Stomach (tissue), 9 donors: Measurements from ENCODE around the gene TMEM140. TPM values are rescaled to one million over a fixed set of nuclear protein-coding genes. Genes with fewer than 3 reads are reported as not detected.

ENCODE experiments used
- DNase-seq, 2 donors: peaks; one replicate each; pipeline versions ENCODE4 v3.0.0 to v3.0.0-alpha.2; 2013 to 2019
- H3K27ac ChIP-seq, 5 donors: fragments of 200-600 bp in 4 of 5; sonication (generic) in 4 of 5; one replicate each; pipeline ENCODE4 v1.5.1; 2013 to 2019; ENCODE audit warnings: mild to moderate bottlenecking in 1 of 5, moderate library complexity in 1 of 5
- H3K27me3 ChIP-seq, 3 donors: fragments of 200-600 bp; sonication (generic); one replicate each; pipeline ENCODE4 v1.5.1; 2017 to 2019; ENCODE audit warnings: mixed run types in 1 of 3
- H3K36me3 ChIP-seq, 4 donors: fragments of 200-600 bp; sonication (generic); 1 replicate in 3 of 4; 2 replicates in 1 of 4; pipeline ENCODE4 v1.5.1; 2016 to 2019
- H3K4me1 ChIP-seq, 4 donors: fragments of 200-600 bp; sonication (generic); one replicate each; pipeline ENCODE4 v1.5.1; 2016 to 2019
- H3K4me3 ChIP-seq, 4 donors: fragments of 200-600 bp; sonication (generic) in 3 of 4; one replicate each; pipeline ENCODE4 v1.5.1; 2016 to 2019; ENCODE audit warnings: mild to moderate bottlenecking in 1 of 4
- H3K9me3 ChIP-seq, 4 donors: fragments of 200-600 bp; sonication (generic); one replicate each; pipeline ENCODE4 v1.5.1; 2016 to 2019
- EP300 ChIP-seq: sonication (generic); formaldehyde crosslinking; IDR thresholded peaks from one replicate; pipeline ENCODE4 v1.6.1; 2017; ENCODE audit warnings: antibody characterized with exemption
- POLR2A ChIP-seq, 4 donors: fragments of 450-650 bp; IDR thresholded peaks; one replicate each; pipeline ENCODE4 v1.6.1; 2016; ENCODE audit warnings: antibody characterized with exemption in 4 of 4, control low read depth in 2 of 4, mild to moderate bottlenecking in 1 of 4, moderate library complexity in 1 of 4
- POLR2AphosphoS5 ChIP-seq, 3 donors: sonication (generic); formaldehyde crosslinking; IDR thresholded peaks; one replicate each; pipeline ENCODE4 v1.6.1; 2016; ENCODE audit warnings: antibody characterized with exemption in 3 of 3
- WGBS, 5 donors: extraction: QIAGEN DNeasy Blood & Tissue Kit in 3 of 5; methylation state at CpG; one replicate each; pipeline versions ENCODE4 v1.1.5 to v1.1.7; 2013 to 2018; 5-methylcytosine and 5-hydroxymethylcytosine counted together
- intact Hi-C: fragments of 100-400 bp; cut with DNase I; formaldehyde crosslinking; loops from one replicate; pipeline ENCODE4 v1.15.1; 2023; ENCODE audit warnings: low total_unique reads
- polyA plus RNA-seq, 3 donors: library from polyadenylated mRNA; stranded (reverse); fragments of 200-250 nt; gene quantifications; one replicate each; pipeline ENCODE4 v1.2.3, GENCODE V29; 2013
- total RNA-seq, 5 donors: library from RNA; depleted of rRNA; stranded (reverse); fragments of >200 nt; gene quantifications; one replicate each; pipeline versions ENCODE4 v1.1.0 to v1.2.3, GENCODE V29; 2014 to 2016
- TF ChIP-seq, protein P1 (sequence below), 7 experiments: fragments of 450-650 bp in 4 of 7; fragments of 200-600 bp in 3 of 7; sonication (generic) in 3 of 7; IDR thresholded peaks; one replicate each; pipeline ENCODE4 v1.5.1; 2016 to 2019; ENCODE audit warnings: antibody characterized with exemption in 7 of 7, control low read depth in 2 of 7, mild to moderate bottlenecking in 1 of 7
- donor health status: healthy with polysubstance abuse.
- donor health status: Bipolar disorder and iron deficiency.
- donor health status: healthy.

Gene TMEM140
- total and polyA plus RNA-seq, 8 donors, result 0.89 to 18.7 (median 7.9) TPM

DNA sequence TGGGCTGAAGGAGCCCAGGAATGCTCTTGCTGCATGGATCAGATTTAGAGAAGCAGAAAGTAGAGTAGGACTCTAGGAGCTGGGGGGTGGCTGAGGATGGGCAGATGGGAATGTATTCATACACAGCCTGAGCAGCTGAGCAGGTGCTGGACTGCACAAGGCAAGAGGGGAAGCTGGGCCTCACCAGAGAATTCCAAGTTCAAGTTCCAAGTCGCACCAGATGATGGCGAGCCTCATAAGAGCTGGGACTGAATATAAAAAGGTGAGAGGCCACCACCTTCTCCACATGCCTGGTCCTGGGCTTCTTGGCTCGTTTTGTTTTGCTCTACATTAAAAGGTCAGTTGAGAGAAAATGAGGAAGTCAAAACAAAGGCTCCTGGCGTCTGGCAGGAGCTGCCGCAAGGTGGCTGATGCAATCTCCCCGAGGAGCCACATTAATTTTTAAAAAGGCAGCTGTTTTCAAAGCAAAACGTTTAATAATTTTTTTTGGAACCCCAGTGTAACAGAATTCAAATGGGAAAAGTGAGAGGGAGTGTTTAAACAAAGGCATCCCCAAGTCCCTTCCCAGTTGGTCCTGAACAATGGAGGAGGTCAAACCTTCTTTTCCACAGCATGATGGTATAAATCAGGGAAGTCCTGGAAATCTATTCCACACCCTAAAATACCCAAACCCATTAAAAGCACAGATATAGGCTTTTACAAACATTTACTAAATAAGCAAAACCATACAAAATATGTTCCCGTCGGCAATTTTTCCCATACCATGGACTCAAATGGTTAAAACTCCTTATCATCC lies 13.2 kb downstream of the TMEM140 start:
- intact Hi-C loops, result loop anchor here (10.0 kb wide), 1 partner anchor 166 kb away; no protein-coding TSS in a partner anchor
- 41 to 63% (median 48%) methylated on average over 9 of the region's 9 CpGs for WGBS, 5 donors
- peaks cover 18 to 56% (median 48%) of the 10 kb centered on the region in 4 donors for H3K4me1 ChIP-seq

GRCh38 chr7:135161669-135162068 lies 13.8 kb downstream of the TMEM140 start:
- H3K4me1 ChIP-seq, result peaks cover 18 to 62% (median 51%) of the 10 kb centered on the region in 4 donors
- peak overlapping the region in 4 of 5 donors; percentile 8 to 85 (median 69) for H3K27ac ChIP-seq
- peaks cover 18 to 52% (median 35%) of the 10 kb centered on the region in 4 donors for H3K36me3 ChIP-seq
- TF ChIP-seq POLR2AphosphoS5 (IDR thresholded peaks at IDR 0.05) (no peak), EP300 (no peak), POLR2A (IDR thresholded peaks at IDR 0.05) (no peak)
- TF ChIP-seq, protein P1, sequence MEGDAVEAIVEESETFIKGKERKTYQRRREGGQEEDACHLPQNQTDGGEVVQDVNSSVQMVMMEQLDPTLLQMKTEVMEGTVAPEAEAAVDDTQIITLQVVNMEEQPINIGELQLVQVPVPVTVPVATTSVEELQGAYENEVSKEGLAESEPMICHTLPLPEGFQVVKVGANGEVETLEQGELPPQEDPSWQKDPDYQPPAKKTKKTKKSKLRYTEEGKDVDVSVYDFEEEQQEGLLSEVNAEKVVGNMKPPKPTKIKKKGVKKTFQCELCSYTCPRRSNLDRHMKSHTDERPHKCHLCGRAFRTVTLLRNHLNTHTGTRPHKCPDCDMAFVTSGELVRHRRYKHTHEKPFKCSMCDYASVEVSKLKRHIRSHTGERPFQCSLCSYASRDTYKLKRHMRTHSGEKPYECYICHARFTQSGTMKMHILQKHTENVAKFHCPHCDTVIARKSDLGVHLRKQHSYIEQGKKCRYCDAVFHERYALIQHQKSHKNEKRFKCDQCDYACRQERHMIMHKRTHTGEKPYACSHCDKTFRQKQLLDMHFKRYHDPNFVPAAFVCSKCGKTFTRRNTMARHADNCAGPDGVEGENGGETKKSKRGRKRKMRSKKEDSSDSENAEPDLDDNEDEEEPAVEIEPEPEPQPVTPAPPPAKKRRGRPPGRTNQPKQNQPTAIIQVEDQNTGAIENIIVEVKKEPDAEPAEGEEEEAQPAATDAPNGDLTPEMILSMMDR (IDR thresholded peaks at IDR 0.05), result no peak
- WGBS, 5 donors, result 79 to 87% (median 82%) methylated on average over 5 to 6 of the region's 6 CpGs
- no peak overlapping the region for H3K4me3 ChIP-seq
- intact Hi-C loops, result loop anchor here (10.0 kb wide), 1 partner anchor 167 kb away; no protein-coding TSS in a partner anchor
- peaks cover 0 to 8% (median 0%) of the 10 kb centered on the region in 4 donors for H3K9me3 ChIP-seq
- no peaks in the 10 kb centered on the region for H3K27me3 ChIP-seq
- DNase-seq, result no peak

More for the DNA sequence above, 13.2 kb downstream of the TMEM140 start:
- no peak overlapping the region for H3K4me3 ChIP-seq
- peaks cover 0 to 13% (median 1%) of the 10 kb centered on the region in 4 donors for H3K9me3 ChIP-seq
- peak overlapping the region; percentile 58 to 85 (median 62) for H3K27ac ChIP-seq
- no peaks in the 10 kb centered on the region for H3K27me3 ChIP-seq
- DNase-seq, result no peak
- H3K36me3 ChIP-seq, result peaks cover 12 to 49% (median 30%) of the 10 kb centered on the region in 4 donors
- no peak for TF ChIP-seq POLR2AphosphoS5 (IDR thresholded peaks at IDR 0.05)
- TF ChIP-seq, protein P1 (IDR thresholded peaks at IDR 0.05), result no peak
- no peak for TF ChIP-seq POLR2A (IDR thresholded peaks at IDR 0.05)
- no peak for TF ChIP-seq EP300

DNA sequence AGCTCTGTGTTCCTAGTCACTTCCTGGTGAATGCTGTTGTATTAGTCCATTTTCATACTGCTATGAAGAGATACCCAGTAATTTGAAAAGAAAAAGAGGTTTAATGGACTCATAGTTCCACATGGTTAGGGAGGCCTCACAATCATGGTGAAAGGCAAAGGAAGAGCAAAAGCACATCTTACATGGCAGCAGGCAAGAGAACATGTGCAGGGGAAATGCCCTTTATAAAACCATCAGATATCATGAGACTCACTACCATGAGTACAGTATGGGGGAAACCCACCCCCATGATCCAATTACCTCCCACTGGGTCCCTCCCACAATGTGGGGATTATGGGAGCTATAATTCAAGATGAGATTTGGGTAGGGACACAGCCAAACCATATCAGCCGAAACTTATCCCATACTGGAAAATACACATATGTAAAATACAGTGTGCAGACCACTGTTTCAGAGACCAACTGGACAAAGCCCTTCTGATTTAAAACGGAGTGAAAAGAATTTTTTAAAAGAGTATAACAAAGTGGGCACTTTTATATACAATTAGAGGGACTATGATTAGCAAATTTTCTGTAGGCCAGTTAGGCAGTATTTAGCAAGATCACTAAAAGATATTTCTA lies 14.6 kb downstream of the TMEM140 start:
- intact Hi-C loops, result loop anchor here (10.0 kb wide), 1 partner anchor 168 kb away; no protein-coding TSS in a partner anchor
- no peak overlapping the region for H3K4me3 ChIP-seq
- no peaks in the 10 kb centered on the region for H3K9me3 ChIP-seq
- 95 to 99% (median 95%) methylated on average over 2 of the region's 2 CpGs for WGBS, 5 donors
- no peak for DNase-seq
- H3K27me3 ChIP-seq, result no peaks in the 10 kb centered on the region
- no peak for TF ChIP-seq POLR2A (IDR thresholded peaks at IDR 0.05)
- no peak for TF ChIP-seq POLR2AphosphoS5 (IDR thresholded peaks at IDR 0.05)
- TF ChIP-seq EP300, result no peak
- TF ChIP-seq, protein P1 (IDR thresholded peaks at IDR 0.05), result no peak
- H3K36me3 ChIP-seq, result peaks cover 26 to 52% (median 42%) of the 10 kb centered on the region in 4 donors
- H3K27ac ChIP-seq, result peak overlapping the region in 4 of 5 donors; percentile 8 to 85 (median 69)
- peaks cover 23 to 70% (median 57%) of the 10 kb centered on the region in 4 donors for H3K4me1 ChIP-seq

GRCh38 chr7:135164357-135165061 lies 16.6 kb downstream of the TMEM140 start:
- DNase-seq, result no peak
- intact Hi-C loops, result loop anchor here (10.0 kb wide), 1 partner anchor 170 kb away; no protein-coding TSS in a partner anchor
- peak overlapping the region; percentile 0 to 97 (median 35) for H3K27ac ChIP-seq
- H3K27me3 ChIP-seq, result no peaks in the 10 kb centered on the region
- TF ChIP-seq, protein P1 (IDR thresholded peaks at IDR 0.05), result no peak
- TF ChIP-seq POLR2A (IDR thresholded peaks at IDR 0.05) (no peak), EP300 (no peak), POLR2AphosphoS5 (IDR thresholded peaks at IDR 0.05) (no peak)
- no peaks in the 10 kb centered on the region for H3K9me3 ChIP-seq
- H3K4me3 ChIP-seq, result no peak overlapping the region
- H3K4me1 ChIP-seq, result peaks cover 39 to 75% (median 63%) of the 10 kb centered on the region in 4 donors
- 77 to 86% (median 83%) methylated on average over 17 to 18 of the region's 18 CpGs for WGBS, 5 donors
- H3K36me3 ChIP-seq, result peaks cover 31 to 56% (median 50%) of the 10 kb centered on the region in 4 donors
